Ascending aorta (tissue), 2 donors: ENCODE measurements around the gene ASPSCR1. TPM values are rescaled to one million over a fixed set of nuclear protein-coding genes. Genes with fewer than 3 reads are reported as not detected.

Source experiments
- DNase-seq, 2 donors: peaks; one replicate each; pipeline ENCODE4 v3.0.0-alpha.2; 2019; ENCODE audit warnings: low spot score in 2 of 2
- H3K27ac ChIP-seq, 2 donors: fragments of 200-600 bp; sonication (generic); one replicate each; pipeline ENCODE4 v1.5.1; 2016 to 2017; ENCODE audit warnings: mild to moderate bottlenecking in 1 of 2
- H3K27me3 ChIP-seq: fragments of 200-600 bp; sonication (generic); one replicate; pipeline ENCODE4 v1.5.1; 2017
- H3K36me3 ChIP-seq, 2 donors: fragments of 200-600 bp; sonication (generic); one replicate each; pipeline ENCODE4 v1.5.1; 2016
- H3K4me1 ChIP-seq, 2 donors: fragments of 200-600 bp; sonication (generic); one replicate each; pipeline ENCODE4 v1.5.1; 2016 to 2017; ENCODE audit warnings: mild to moderate bottlenecking in 1 of 2
- H3K4me3 ChIP-seq, 2 donors: fragments of 200-600 bp; sonication (generic); one replicate each; pipeline ENCODE4 v1.5.1; 2016 to 2017; ENCODE audit warnings: mild to moderate bottlenecking in 1 of 2
- H3K9me3 ChIP-seq, 2 donors: fragments of 200-600 bp; sonication (generic); one replicate each; pipeline ENCODE4 v1.5.1; 2016
- CTCF ChIP-seq, 3 experiments: fragments of 200-600 bp in 2 of 3; fragments of 450-650 bp in 1 of 3; sonication (generic) in 2 of 3; IDR thresholded peaks; one replicate each; pipeline ENCODE4 v1.5.1; 2016 to 2019; ENCODE audit warnings: antibody characterized with exemption in 3 of 3, mild to moderate bottlenecking in 1 of 3, moderate library complexity in 1 of 3
- intact Hi-C: fragments of 100-400 bp; cut with DNase I; formaldehyde crosslinking; loops from one replicate; pipeline ENCODE4 v1.15.1; 2023
- total RNA-seq: library from RNA; depleted of rRNA; stranded (reverse); fragments of >200 nt; gene quantifications from one replicate; pipeline ENCODE4 v1.1.0, GENCODE V29; 2016

Gene ASPSCR1
- total RNA-seq, 1 donor from 2014 or later = 45.1 TPM

GRCh38 chr17:82013772-82014321, 36.4 kb downstream of the ASPSCR1 start:
- Histone ChIP-seq H3K36me3 (peaks cover 0 to 13% of the 10 kb centered on the region in 2 donors), H3K27ac (peak overlapping the region; percentile 81 to 83), H3K27me3 (no peaks in the 10 kb centered on the region), H3K4me1 (peaks cover 7 to 15% of the 10 kb centered on the region in 2 donors), H3K4me3 (peak overlapping the region in 1 of 2 donors; percentile 28), H3K9me3 (no peaks in the 10 kb centered on the region)
- TF ChIP-seq CTCF (IDR thresholded peaks at IDR 0.05) = no peak
- DNase-seq = no peak
- intact Hi-C loops = no loop called here

GRCh38 chr17:82014432-82014831, 37.0 kb downstream of the ASPSCR1 start:
- TF ChIP-seq CTCF (IDR thresholded peaks at IDR 0.05) = no peak
- Histone ChIP-seq H3K4me3 (no peak overlapping the region), H3K4me1 (peaks cover 7 to 15% of the 10 kb centered on the region in 2 donors), H3K36me3 (peaks cover 0 to 14% of the 10 kb centered on the region in 2 donors), H3K9me3 (no peaks in the 10 kb centered on the region), H3K27me3 (no peaks in the 10 kb centered on the region), H3K27ac (no peak overlapping the region)
- intact Hi-C loops = no loop called here
- no peak for DNase-seq

GRCh38 chr17:82014971-82015310, 37.5 kb downstream of the ASPSCR1 start:
- Histone ChIP-seq H3K27ac (no peak overlapping the region), H3K4me1 (peaks cover 7 to 15% of the 10 kb centered on the region in 2 donors), H3K36me3 (peaks cover 0 to 14% of the 10 kb centered on the region in 2 donors), H3K4me3 (no peak overlapping the region), H3K27me3 (no peaks in the 10 kb centered on the region), H3K9me3 (no peaks in the 10 kb centered on the region)
- no peak for DNase-seq
- intact Hi-C loops = no loop called here
- TF ChIP-seq CTCF (IDR thresholded peaks at IDR 0.05) = no peak

GRCh38 chr17:82015311-82015971, 38.0 kb downstream of the ASPSCR1 start:
- H3K36me3 ChIP-seq = peaks cover 0 to 14% of the 10 kb centered on the region in 2 donors
- H3K27me3 ChIP-seq = no peaks in the 10 kb centered on the region
- no peak for DNase-seq
- no peaks in the 10 kb centered on the region for H3K9me3 ChIP-seq
- H3K27ac ChIP-seq = no peak overlapping the region
- H3K4me1 ChIP-seq = peaks cover 7 to 15% of the 10 kb centered on the region in 2 donors
- intact Hi-C loops = no loop called here
- no peak overlapping the region for H3K4me3 ChIP-seq
- TF ChIP-seq CTCF (IDR thresholded peaks at IDR 0.05) = no peak

GRCh38 chr17:82016061-82016874, 38.8 kb downstream of the ASPSCR1 start:
- H3K4me1 ChIP-seq = peaks cover 7 to 16% of the 10 kb centered on the region in 2 donors
- H3K27me3 ChIP-seq = no peaks in the 10 kb centered on the region
- no peak for TF ChIP-seq CTCF (IDR thresholded peaks at IDR 0.05)
- H3K4me3 ChIP-seq = no peak overlapping the region
- H3K9me3 ChIP-seq = no peaks in the 10 kb centered on the region
- no peak for DNase-seq
- peaks cover 0 to 14% of the 10 kb centered on the region in 2 donors for H3K36me3 ChIP-seq
- no peak overlapping the region for H3K27ac ChIP-seq
- intact Hi-C loops = no loop called here
